A673 (cell line): ENCODE data around the gene NPHP4. TPM values are rescaled to one million over a fixed set of nuclear protein-coding genes. Genes with fewer than 3 reads are reported as not detected.

Source experiments
- BruUV-seq: library from RNA; stranded (reverse); fragments of 400-500 nt; replicated peaks from 2 replicates; lab custom pipeline; 2021; lab: Mats Ljungman, UMichigan
- CTCF ChIA-PET: fragments of 300-600 bp; sonication (Branson Sonifier 250); formaldehyde crosslinking; loops from one replicate; lab custom pipeline; 2022; ENCODE audit warnings: antibody characterized with exemption; lab: Charles Lee
- POLR2A ChIA-PET: fragments of 300-600 bp; sonication (Branson Sonifier 250); formaldehyde crosslinking; loops from one replicate; lab custom pipeline; 2022; ENCODE audit warnings: antibody characterized with exemption; ENCODE audit not compliant: low non-redundant PET; lab: Charles Lee
- DNase-seq: peaks from one replicate; pipeline ENCODE4 v3.0.0-alpha.2; 2015; ENCODE audit warnings: low spot score
- H3K27ac ChIP-seq: fragments of 200-600 bp; sonication (generic); 2 replicates; pipeline ENCODE4 v1.5.1; 2016; ENCODE audit warnings: mixed run types, low read depth, mild to moderate bottlenecking, mixed read lengths, antibody characterized with exemption, low read length; ENCODE audit not compliant: poor library complexity, severe bottlenecking
- H3K27me3 ChIP-seq: fragments of 200-600 bp; sonication (generic); replicated peaks from 2 replicates; pipeline ENCODE4 v1.6.1; 2017; ENCODE audit warnings: mixed run types, low read depth, mild to moderate bottlenecking, mixed read lengths, antibody characterized with exemption, low read length; ENCODE audit not compliant: insufficient read depth, poor library complexity
- H3K36me3 ChIP-seq: fragments of 200-600 bp; sonication (generic); 2 replicates; pipeline ENCODE4 v1.6.1; 2016; ENCODE audit warnings: mixed run types, mild to moderate bottlenecking, mixed read lengths, antibody characterized with exemption, low read length; ENCODE audit not compliant: insufficient read depth, poor library complexity, severe bottlenecking
- H3K4me1 ChIP-seq: fragments of 200-600 bp; sonication (generic); 2 replicates; pipeline ENCODE4 v1.6.1; 2017; ENCODE audit warnings: mixed run types, mild to moderate bottlenecking, mixed read lengths, antibody characterized with exemption, low read length; ENCODE audit not compliant: insufficient read depth, poor library complexity, severe bottlenecking
- H3K4me3 ChIP-seq: fragments of 200-600 bp; sonication (generic); 2 replicates; pipeline ENCODE4 v1.5.1; 2016; ENCODE audit warnings: low read depth, mixed run types, mild to moderate bottlenecking, mixed read lengths, low read length; ENCODE audit not compliant: poor library complexity, severe bottlenecking
- H3K9me3 ChIP-seq: fragments of 200-600 bp; sonication (generic); 2 replicates; pipeline ENCODE4 v1.6.1; 2016; ENCODE audit warnings: mixed run types, low read depth, mild to moderate bottlenecking, mixed read lengths, antibody characterized with exemption, low read length; ENCODE audit not compliant: poor library complexity, severe bottlenecking
- EZH2 ChIP-seq: fragments of 200-600 bp; sonication (generic); IDR thresholded peaks from 2 replicates; pipeline ENCODE4 v1.6.1; 2017; ENCODE audit warnings: borderline replicate concordance, low read depth, mild to moderate bottlenecking, mixed read lengths, antibody characterized with exemption, low read length; ENCODE audit not compliant: poor library complexity, severe bottlenecking
- intact Hi-C: fragments of 100-400 bp; cut with micrococcal nuclease; formaldehyde crosslinking; loops from one replicate; pipeline ENCODE4 v1.10.0; 2022; ENCODE audit not compliant: unreplicated experiment
- total RNA-seq: library from RNA; stranded (reverse); gene quantifications from 2 replicates; pipeline ENCODE4 v1.2.3, GENCODE V29; 2021
- TF ChIP-seq, protein P1 (sequence below): fragments of 300-800, 200-600 bp; sonication (generic); conservative IDR thresholded peaks from 2 replicates; pipeline ENCODE4 v1.5.1; 2017; ENCODE audit warnings: low read depth, mild to moderate bottlenecking, antibody characterized with exemption, low read length, moderate library complexity, mixed read lengths

Gene NPHP4
- total RNA-seq, 1 experiment from 2014 or later, result 27.6 TPM

DNA sequence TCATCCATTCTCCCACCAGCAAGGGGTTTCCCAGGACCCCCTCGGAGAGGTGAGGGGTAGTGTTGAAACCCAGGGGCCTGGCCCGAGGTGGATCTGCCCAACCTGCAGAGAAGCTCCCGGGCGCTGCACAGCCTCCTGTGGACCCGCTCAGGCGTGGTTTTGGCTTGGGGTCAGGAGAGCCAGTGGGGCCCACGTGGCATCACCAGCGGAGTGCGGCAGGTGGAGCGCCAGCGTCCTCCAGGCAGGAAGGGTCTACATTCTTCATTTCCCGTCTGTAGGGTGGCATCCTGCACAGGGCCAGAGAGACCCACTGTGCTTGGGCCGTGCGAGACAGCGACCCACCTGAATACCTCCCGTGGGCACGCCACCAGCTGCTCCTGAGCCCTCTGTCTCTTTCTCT is 135.2 kb downstream of the NPHP4 start:
- POLR2A ChIA-PET, result no interaction called here

GRCh38 chr1:5856246-5856815 is 135.9 kb downstream of the NPHP4 start:
- TF ChIP-seq, protein P1, sequence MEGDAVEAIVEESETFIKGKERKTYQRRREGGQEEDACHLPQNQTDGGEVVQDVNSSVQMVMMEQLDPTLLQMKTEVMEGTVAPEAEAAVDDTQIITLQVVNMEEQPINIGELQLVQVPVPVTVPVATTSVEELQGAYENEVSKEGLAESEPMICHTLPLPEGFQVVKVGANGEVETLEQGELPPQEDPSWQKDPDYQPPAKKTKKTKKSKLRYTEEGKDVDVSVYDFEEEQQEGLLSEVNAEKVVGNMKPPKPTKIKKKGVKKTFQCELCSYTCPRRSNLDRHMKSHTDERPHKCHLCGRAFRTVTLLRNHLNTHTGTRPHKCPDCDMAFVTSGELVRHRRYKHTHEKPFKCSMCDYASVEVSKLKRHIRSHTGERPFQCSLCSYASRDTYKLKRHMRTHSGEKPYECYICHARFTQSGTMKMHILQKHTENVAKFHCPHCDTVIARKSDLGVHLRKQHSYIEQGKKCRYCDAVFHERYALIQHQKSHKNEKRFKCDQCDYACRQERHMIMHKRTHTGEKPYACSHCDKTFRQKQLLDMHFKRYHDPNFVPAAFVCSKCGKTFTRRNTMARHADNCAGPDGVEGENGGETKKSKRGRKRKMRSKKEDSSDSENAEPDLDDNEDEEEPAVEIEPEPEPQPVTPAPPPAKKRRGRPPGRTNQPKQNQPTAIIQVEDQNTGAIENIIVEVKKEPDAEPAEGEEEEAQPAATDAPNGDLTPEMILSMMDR, result no peak
- no peak for TF ChIP-seq EZH2
- intact Hi-C loops, result no loop called here
- ChIA-PET CTCF (no interaction called here), POLR2A (no interaction called here)
- H3K36me3 ChIP-seq, result no peaks in the 10 kb centered on the region
- no peak overlapping the region for H3K27ac ChIP-seq
- BruUV-seq, result no TSS peak
- H3K4me1 ChIP-seq, result no peaks in the 10 kb centered on the region
- no peaks in the 10 kb centered on the region for H3K27me3 ChIP-seq
- no peaks in the 10 kb centered on the region for H3K9me3 ChIP-seq
- no peak overlapping the region for H3K4me3 ChIP-seq
- no peak for DNase-seq

More for the DNA sequence above, 135.2 kb downstream of the NPHP4 start:
- BruUV-seq, result no TSS peak
- H3K4me3 ChIP-seq, result no peak overlapping the region
- H3K36me3 ChIP-seq, result no peaks in the 10 kb centered on the region
- TF ChIP-seq EZH2, result no peak
- TF ChIP-seq, protein P1, result no peak
- H3K4me1 ChIP-seq, result no peaks in the 10 kb centered on the region
- no peak overlapping the region for H3K27ac ChIP-seq
- no peaks in the 10 kb centered on the region for H3K27me3 ChIP-seq
- no peak for DNase-seq
- intact Hi-C loops, result no loop called here
- CTCF ChIA-PET, result no interaction called here
- no peaks in the 10 kb centered on the region for H3K9me3 ChIP-seq

DNA sequence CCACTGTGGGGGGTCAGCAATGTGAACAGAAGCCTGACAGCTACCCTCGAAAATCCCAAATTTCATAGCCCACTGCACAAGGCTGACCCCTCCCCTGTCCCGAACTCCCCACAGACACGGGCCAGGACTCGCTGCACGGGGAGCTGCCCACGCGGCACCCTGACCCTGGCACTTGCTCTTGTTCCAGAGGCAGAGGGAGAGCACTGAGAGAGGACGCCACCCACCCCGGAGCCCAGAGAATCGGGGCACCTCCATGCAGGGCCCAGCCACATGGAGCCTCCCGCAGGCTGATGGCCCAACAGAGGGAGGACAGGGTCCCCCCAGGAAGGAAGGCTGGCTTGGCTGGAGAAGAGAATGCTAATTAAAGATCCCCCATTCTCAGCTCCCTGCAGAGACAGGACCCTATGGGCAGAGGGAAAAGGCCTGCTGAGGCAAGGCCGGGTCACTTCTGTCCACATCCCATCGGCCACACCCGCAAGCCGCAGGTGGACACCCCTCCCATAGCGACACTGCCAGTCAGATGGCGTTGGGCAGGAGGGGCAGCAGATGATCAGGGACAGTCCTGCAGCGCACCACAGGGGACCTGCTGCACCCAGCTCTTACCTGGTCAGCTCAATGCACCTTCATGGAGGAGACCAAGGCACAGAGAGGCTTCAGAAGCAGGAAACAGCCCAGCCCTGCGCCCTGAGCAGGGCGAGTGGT is 136.9 kb downstream of the NPHP4 start:
- Histone ChIP-seq H3K27me3 (no peaks in the 10 kb centered on the region), H3K9me3 (no peaks in the 10 kb centered on the region), H3K4me1 (no peaks in the 10 kb centered on the region), H3K36me3 (no peaks in the 10 kb centered on the region), H3K27ac (no peak overlapping the region), H3K4me3 (no peak overlapping the region)
- POLR2A ChIA-PET, result no interaction called here
- no TSS peak for BruUV-seq
- CTCF ChIA-PET, result no interaction called here
- intact Hi-C loops, result no loop called here
- TF ChIP-seq EZH2, result no peak
- TF ChIP-seq, protein P1, result no peak
- no peak for DNase-seq
